Loucy (cell line): Measurements from ENCODE around the gene APAF1.

Experiments used
- CTCF ChIP-seq: fragments of 200-600 bp; sonication (generic); conservative IDR thresholded peaks from 2 replicates; pipeline ENCODE4 v1.5.1; 2014; ENCODE audit warnings: mild to moderate bottlenecking, antibody characterized with exemption, low read length
- EZH2phosphoT487 ChIP-seq: fragments of 200-600 bp; IDR thresholded peaks from 2 replicates; pipeline ENCODE4 v1.6.1; 2018; ENCODE audit warnings: antibody characterized with exemption, mild to moderate bottlenecking, moderate library complexity, borderline replicate concordance

DNA sequence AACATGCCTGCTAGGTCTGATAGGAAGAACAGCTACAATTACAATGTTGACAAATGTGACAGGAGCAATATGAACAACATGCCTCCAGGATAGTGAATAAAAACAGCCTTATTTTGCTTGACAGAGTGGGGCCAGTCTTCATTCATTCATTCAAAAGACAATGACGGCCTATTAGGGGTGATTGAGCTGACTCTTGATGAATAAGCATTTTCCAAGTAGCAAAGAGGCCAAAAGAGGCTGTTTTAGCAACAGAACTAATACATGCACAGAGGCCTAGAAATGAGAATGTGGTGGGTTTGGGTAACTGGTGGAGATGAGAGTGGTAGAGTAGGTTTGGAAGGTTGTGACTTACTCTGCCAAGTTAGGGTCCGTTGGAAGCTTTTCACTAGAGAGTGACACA, 138.3 kb downstream of the APAF1 start:
- TF ChIP-seq CTCF (no peak), EZH2phosphoT487 (no peak)
